HT-29 (cell line): ENCODE measurements around the gene TIGD3. TPM values are rescaled to one million over a fixed set of nuclear protein-coding genes. Genes with fewer than 3 reads are reported as not detected.

Experiments
- DNase-seq: peaks from one replicate; pipeline ENCODE4 v3.0.0-alpha.2; 2015; ENCODE audit warnings: low spot score
- total RNA-seq: library from RNA; depleted of rRNA; stranded (reverse); fragments of >200 nt; shearing (Covaris generic); gene quantifications from 2 replicates; pipeline ENCODE4 v1.2.3, GENCODE V29; 2014

The TIGD3 gene
- total RNA-seq, 1 experiment from 2014 or later = 2.9 TPM

DNA sequence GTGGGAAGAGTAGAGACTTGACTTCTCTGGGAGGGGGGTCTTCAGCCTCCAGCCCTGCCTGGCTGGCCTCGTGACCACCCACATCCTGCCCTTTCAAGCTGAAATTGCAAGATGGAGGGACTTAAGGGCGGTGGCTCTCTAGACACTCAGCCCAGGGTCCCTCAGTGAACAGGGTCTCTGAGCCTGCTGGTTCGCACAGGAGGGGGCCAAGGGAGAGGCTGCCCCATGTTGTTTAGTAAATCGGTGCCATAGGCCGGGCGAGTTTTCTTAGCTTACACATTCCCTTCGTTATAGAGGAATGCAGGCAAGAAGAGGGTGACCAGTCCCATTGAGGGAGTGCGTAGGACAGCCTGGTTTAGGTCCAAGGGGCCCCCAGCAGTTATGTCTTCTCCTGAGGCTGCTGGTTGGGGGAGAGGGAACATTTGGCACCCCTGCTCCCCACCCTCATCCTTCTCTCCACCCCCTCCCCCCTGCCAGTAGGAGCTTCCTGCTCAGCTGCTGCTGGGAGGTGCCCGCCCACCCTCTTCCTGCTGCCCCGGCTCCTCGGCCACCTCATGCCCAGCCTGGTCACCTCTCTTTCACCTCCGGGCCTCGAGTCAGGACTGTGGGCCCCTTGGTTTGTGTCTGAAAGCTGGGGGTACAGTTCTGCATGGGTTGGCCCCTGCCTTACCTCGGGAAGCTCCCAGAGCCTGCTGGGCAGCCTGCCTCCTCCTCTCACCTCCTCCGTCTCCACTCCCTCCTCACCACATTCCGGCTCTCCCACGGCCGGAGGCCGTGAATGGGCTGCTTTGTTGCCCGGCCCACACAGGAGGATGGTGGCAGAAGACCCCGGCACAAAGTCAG, 35.8 kb downstream of the TIGD3 start:
- DNase-seq = peak; percentile 52

- no peak for DNase-seq
Measured at GRCh38 chr11:65390996-65391395, 36.4 kb downstream of the TIGD3 start.

GRCh38 chr11:65392186-65392829, 37.8 kb downstream of the TIGD3 start:
- DNase-seq = no peak

DNA sequence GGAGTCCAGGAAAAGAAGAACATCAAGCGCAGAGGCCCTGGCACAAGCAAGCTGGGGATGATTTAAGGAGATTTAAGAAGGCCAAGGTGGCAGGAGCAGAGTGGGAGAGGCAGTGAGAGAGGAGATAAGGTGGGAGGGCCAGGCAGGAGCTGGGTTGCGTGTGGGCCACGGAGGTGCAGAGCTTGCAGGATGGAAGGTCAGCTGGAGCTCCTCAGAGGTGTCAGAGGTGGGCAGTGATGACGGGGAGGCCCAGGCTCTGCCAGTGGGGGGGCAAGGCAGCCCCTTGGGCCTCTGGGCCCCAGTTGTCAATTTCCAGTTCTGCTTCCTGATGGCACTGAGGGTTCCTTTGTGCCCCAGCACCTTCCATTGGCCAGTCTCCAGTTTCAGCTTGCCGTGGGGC, 38.3 kb downstream of the TIGD3 start:
- no peak for DNase-seq

- no peak for DNase-seq
Measured at GRCh38 chr11:65393513-65394079, 39.0 kb downstream of the TIGD3 start.

DNA sequence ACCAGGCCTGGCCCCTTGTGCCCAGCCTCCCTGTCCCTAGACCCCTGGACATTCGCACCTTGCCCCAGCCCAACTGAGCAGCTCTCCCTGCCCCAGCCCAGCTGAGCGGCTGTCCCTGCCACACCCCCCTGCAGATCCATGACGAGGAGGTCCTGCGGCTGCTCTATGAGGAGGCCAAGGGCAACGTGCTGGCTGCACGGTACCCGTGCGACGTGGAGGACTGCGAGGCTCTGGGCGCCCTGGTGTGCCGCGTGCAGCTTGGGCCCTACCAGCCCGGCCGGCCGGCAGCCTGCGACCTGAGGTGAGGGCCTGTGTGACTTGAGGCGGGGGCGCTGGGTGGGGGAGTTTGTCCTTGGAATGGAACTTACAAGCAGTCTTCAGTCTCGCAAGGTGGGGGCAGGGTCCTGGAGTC, 39.6 kb downstream of the TIGD3 start:
- DNase-seq = no peak

GRCh38 chr11:65395961-65396530, 41.5 kb downstream of the TIGD3 start:
- DNase-seq = no peak

- DNase-seq = no peak
Measured at GRCh38 chr11:65396769-65397745, 42.5 kb downstream of the TIGD3 start.

DNA sequence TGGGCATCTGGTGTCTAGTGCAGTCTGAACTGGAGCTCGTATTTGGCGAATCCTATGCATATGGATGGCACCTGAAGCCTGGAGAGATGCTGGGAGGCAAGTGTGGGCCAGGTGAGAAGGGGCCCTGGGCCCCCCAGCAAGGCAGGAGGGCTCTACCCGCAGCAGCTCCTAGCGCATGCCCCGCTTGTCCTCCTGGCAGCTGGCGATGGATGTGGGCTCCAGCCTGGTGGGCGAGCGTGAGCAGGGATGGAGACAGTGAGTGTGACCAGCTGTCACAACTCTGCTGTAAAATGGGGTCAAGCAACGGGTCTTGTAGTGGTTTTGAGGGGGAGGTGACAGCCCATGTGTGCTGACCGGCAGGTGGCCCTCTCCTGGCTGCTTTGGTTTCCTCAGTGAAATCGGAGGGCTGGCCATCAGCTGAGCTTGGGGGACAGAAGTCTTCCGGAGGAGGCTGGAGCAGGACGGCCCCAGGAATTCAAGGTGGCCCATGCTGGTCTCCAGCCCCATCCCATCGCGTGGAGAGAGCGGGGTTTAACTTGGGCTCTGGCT, 43.9 kb downstream of the TIGD3 start:
- no peak for DNase-seq

DNA sequence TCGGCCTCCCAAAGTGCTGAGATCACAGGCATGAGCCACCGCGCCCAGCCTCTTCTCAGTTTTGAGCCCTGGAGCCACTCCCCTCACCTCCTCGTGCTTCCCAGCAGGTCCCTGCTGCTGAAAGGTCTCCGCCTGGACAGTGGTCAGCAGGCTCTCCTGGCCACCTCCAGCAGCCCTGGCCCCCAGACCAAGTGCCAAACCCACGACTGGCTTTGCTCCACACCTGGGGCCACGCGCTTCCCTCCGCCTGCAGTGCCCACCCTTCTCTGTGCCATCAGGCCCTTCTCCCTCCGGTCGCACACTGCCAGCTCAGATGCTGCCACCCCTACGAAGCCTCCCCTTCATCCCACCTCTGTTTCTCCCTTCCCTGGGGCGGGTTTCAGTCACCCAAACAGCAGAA, 44.7 kb downstream of the TIGD3 start:
- no peak for DNase-seq

- DNase-seq = no peak
Measured at GRCh38 chr11:65399845-65400244, 45.3 kb downstream of the TIGD3 start.

DNA sequence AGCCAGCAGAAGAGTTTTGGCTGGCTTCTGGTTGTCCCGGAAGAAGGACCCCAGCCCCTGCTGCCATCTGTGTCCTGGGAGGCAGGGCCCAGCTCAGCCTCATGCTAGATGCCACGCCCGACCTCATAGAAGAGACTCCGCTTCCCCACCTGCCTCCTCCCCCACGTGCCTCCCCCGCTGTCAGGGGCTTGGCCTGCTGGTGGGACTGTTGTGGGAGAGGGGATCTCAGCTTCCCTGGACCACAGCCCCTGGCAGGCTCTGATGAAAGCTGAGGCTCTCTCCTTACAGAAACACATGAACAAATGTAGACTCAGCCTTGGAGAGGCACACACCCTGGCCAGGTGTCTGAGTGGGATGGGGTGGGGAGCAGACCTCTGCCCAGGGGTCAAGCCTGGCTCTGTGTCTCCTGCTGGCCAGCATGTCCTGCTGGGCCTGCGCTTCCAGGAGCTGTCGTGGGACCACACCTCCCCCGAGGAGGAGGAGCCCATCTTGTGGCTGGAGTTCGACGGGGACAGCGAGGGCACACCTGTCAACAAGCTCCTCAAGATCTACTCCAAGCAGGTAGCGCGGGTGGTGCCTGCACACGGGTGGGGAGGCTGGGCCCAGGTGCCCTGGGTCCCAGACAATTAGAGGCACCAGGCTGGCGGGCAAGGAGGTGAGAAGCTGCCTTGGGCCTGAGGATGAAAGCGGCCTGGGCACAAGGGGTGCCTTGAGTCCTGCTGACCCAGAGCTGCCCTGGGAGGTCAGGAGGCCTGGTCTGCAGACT, 45.9 kb downstream of the TIGD3 start:
- no peak for DNase-seq

GRCh38 chr11:65401073-65401802, 46.7 kb downstream of the TIGD3 start:
- no peak for DNase-seq

DNA sequence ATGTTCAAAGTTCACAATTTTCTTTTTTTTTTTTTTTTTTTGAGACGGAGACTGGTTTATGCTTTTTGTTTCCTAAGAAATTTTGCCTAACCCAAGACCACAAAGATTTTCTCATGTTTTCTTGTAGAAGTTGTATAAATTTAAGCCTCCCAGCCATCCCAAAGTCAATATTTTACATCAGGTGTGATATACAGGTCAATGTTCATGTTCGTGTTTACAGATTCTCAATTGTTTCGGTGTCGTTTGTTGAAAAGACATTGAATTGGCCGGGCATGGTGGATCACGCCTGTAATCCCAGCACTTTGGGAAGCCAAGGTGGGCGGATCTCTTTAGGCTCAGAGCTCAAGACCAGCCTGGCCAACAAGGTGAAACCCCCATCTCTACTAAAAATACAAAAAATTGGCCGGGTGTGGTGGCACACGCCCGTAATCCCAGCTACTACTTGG, 47.3 kb downstream of the TIGD3 start:
- DNase-seq = no peak

- no peak for DNase-seq
Measured at GRCh38 chr11:65402790-65403189, 48.2 kb downstream of the TIGD3 start.

DNA sequence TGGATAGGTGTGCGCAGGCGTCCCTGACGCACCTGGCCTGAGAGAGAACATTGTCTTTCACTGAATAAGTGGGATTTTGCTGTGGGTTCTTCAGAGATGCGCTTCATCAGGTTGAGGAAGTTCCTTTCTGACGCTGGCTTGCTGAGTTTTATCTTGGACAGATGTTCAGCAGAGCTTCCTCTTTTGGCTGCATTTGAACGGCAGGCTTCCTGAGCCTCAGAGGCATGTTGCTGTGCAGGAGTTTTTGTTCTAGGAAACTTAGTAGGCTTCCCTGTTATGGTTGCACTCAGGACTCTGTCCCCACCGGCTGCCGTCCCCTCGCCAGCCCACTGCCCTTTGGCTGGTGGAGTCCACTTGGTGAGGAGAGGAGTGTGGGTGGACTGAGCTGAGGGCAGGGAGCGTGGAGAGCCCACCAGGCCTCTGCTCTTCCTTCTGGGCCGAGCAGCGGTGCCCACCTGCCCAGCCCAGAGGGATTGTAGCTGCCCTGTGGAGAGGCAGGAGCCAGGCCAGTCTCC, 49.1 kb downstream of the TIGD3 start:
- no peak for DNase-seq

DNA sequence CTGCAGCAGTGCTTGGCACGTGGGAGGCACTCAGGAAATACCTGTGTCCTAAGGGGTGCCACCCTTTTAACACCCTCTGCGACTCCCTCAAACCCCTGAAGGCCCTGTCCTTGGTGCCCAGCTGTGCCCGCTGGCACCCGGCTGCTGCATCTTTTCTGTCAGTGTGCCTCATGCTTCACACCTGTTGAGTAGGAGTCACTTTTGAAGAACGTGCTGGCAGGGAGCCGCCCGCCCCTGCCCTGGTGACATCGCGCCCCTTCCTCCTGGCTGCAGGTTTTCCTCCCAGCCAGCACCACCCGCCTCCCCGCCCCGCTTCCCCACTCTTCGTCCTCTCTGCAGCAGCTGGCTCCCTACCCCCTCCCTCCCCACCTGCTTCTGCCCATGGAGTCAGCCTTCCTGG, 49.7 kb downstream of the TIGD3 start:
- no peak for DNase-seq

- no peak for DNase-seq
Measured at GRCh38 chr11:65404638-65405339, 50.2 kb downstream of the TIGD3 start.
